Measurements from ENCODE around the gene HOXA13.

GRCh38 chr7:27191833-27192545, 7.9 kb downstream of the HOXA13 start:
- TF ChIP-seq CTCF (optimal IDR thresholded peaks at IDR 0.05 in 1 of 3, IDR thresholded peaks at IDR 0.05 in 1 of 3, conservative IDR thresholded peaks at IDR 0.05 in 1 of 3; ENCODE audit: extremely low read depth in 1 of 3, insufficient read depth in 2 of 3, low read length in 3 of 3) (no peak), EZH2 (IDR thresholded peaks at IDR 0.05; ENCODE audit: low read length) (no peak)

Data from keratinocyte (primary cell).